GM21576 (cell line): ENCODE measurements around the gene CASTOR1.
A peak's percentile ranks its signal among the peaks of the same experiment; 100 is the strongest.

Experiments
- ATAC-seq: cut with Tn5 transposase; IDR thresholded peaks from one replicate; pipeline ENCODE4 v1.9.1; 2021; ENCODE audit warnings: mild to moderate bottlenecking, moderate library complexity; ENCODE audit not compliant: unreplicated experiment

The CASTOR1 gene

DNA sequence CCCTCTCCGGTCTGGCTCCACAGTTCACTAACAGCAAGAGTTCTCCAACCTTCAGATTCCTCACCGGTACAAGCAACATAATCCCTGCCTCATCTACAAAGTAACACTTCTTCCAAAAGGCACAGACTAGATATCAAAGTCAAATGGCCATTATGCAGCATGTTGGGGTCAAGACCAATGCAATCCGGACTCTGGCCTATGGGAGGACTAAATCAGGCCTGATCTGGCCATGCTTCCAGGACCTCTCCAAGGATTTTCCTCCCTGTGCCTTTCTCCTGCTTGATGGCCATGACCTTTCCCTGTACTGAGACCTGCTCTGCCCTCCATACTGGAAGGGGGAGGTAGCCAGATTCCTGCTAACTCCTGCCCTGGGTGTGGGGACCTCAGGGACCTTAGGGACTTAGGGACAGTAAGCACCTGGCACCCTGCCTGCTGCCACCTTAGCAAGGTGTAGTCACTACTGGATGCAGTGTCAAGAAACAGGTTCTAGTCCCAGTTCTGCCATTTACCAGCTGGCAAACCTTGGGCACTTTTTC lies 30.8 kb upstream of the CASTOR1 start:
- ATAC-seq = no peak

DNA sequence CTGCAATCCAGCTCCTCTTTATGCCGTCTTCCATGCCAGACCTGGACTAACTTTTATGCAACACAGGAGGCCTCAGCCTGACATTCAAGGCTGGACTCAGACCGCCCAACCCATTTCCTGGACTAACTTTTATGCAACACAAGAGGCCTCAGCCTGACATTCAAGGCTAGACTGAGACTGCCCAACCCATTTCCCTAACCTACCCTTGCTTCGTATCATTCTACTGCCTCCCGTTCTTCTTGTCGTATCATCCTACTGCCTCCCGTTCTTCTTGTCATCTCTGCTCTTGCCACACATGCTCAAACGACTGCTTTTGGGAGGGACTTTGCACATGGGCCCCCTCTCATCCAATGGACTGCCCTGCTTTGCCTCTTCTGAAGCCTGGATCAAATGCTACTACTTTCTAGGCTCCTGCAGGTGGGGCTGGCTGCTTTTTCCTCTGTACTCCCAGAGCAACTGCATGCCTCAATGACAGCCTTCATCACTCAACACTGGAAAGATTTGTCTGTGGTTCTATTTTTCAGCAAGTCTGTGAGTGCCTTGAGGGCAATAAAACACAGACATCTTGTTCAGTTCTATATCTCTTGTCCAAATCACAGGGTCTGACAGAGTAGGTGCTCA lies 29.6 kb upstream of the CASTOR1 start:
- ATAC-seq = no peak

DNA sequence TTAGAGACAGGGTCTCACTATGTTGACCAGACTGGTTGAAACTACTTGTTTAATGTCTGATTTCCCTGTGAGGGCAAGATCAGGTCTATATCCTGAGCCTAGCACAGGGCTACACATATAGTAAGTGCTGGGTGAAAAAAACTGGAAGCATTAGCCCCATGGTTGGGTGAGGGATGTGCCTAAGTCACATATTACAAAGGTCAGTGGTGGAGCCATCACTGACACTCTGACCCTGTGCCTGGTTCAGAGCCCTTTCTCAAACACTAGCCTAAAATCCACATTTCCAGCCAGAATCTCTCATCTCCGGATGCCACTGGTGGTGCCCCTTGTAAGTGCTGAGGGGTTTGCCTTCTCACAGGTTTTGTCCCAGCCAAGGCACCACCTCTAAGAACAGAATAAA lies 28.5 kb upstream of the CASTOR1 start:
- ATAC-seq = no peak

- no peak for ATAC-seq
Observed at GRCh38 chr22:30315962-30316576, 26.8 kb upstream of the CASTOR1 start.

- ATAC-seq = peak; percentile 38
Observed at GRCh38 chr22:30314915-30315314, 25.6 kb upstream of the CASTOR1 start.

- ATAC-seq = no peak
Observed at GRCh38 chr22:30313527-30314363, 24.4 kb upstream of the CASTOR1 start.

- ATAC-seq = no peak
Observed at GRCh38 chr22:30312053-30312452, 22.7 kb upstream of the CASTOR1 start.

DNA sequence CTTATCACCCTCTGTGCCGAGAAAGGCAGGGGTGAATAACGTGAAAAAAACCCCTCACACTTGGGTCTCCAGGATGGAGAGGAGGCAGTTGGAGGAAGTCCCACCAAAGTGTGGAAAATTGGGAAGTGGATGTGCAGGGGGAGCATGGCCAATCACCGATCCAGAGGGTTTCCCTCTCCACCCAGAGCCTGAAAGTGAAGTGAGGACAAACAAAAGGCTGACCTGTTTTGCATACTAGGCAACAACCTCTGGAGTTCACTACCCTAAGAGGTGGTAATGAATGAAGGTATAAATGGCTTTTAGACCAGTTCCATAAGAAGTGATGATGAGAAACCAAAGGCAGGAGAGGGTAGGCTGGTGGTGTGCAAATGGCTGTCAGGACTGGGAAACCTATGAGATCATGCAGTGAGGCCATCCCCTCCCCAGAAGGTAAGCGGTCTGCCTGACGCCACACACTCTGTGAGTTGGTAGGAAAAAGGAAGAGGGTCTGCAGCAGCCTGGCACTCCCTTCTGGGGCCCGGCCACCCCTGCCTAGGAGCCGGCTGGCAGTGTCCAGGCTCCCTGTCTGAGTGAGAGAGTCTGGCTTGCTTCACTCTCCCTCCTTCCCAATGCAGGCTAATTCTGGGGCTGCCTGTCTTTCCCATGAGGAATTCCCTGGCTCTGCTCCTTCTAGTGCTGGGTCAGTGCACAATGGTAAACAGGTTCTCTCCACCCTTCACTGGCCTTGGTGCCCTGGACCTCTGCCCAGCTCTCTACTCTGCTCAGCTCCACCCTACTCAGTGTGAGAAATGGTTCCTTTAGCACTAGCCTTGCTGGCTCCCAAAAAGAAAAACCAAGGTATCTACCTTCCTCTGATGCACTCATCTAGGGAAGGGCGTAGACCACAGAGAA lies 21.8 kb upstream of the CASTOR1 start:
- no peak for ATAC-seq

DNA sequence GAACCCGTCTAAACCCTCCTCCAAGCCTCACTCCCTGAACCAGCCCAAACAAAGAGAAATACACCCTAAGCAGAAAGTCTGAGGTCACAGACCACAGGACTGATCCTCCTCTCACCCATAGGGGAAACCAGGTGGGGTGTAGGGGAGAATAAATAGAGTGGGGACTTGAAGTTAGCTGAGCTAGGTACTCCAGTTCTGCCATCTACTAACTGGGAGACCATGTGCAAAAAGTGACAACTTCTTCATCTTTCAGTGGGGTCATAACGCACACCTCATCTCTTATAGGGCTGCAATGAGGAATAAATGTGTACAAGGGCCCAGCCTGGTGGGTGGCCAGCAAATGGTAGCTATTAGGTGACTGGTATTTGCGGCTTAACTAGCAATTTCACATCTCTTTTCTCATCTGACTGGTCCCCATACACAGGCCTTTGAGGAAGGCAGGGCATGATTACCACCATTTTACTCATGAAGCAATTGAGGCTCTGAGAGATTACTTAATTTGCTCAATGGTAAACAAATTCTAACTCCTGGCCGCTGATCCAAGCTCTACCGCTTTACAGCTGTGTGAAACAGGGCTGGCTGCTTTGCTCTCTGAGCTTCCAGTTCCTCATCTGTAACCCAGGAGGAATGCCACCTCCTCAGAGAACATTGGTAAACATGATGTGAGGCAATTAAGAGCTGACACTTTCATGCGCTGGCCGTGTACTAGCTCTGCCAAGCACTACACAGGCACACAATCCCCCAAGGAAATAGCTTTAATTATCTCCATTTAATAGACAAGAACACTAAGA lies 20.8 kb upstream of the CASTOR1 start:
- ATAC-seq = no peak

GRCh38 chr22:30308518-30309230 lies 19.4 kb upstream of the CASTOR1 start:
- ATAC-seq = peak; percentile 33

- ATAC-seq = no peak
Observed at GRCh38 chr22:30308093-30308492, 18.8 kb upstream of the CASTOR1 start.

DNA sequence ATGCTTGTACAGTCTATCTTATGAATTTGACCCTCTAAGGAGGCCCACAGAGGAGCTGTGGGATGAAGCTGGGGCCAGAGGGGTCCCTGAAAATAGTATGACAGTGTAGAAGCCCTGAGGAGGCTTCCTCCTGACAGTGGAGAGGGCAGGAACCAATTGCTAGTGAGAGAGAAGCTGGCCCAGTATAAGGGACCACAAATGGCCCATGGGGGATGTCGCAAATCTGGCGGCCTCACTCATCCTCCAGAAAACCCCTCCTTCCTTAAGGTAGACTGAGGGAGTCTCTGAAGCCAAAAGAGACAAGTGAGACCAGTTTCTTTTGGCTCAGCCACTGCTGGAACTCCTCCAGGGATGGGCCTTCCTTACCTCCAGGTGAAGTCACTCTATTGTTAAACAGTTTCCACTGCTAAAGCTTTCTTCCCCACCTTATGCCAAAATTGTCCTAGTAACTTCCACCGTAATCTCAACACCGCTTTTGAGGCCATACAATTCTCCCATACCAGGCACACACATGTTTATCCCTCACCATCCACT lies 17.8 kb upstream of the CASTOR1 start:
- ATAC-seq = no peak

- no peak for ATAC-seq
Observed at GRCh38 chr22:30306627-30307011, 17.3 kb upstream of the CASTOR1 start.

GRCh38 chr22:30305906-30306626 lies 16.8 kb upstream of the CASTOR1 start:
- no peak for ATAC-seq

- ATAC-seq = peak; percentile 41
Observed at GRCh38 chr22:30305519-30305905, 16.2 kb upstream of the CASTOR1 start.

DNA sequence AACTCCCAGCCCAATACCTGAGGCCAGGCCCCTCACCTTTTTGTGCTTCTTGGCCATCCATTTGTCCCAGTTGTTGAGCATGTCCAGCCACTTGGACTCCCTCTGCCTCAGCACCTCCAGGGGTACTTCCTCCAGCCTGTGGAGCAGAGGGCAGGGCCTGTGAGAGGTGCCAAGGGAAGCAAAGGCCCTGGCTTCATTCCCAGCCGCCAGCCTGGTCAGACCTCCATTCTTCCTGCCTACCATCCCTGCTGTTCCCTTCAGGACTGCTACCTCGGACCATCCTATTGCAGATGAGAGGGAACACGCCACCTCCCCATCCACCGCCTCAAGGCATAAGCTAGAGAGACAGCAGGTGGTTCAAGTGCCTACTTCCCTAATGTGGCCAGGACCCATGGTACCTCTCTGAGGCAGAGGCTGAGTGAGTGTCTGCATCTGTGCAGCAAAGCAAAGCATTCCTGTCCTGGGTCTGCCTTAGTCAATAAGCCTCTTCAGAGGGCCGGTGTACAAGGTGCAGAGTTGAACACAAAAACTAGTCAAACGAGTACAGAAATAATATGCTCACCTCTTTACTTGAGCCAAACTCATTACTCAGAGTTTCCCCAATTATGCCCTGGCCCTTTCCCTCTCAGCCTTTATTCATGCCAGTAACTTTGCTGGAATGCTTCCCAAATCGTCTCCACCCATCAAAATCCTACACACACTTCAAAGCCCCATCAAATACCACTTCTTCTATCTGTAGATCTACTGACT lies 15.4 kb upstream of the CASTOR1 start:
- ATAC-seq = no peak

GRCh38 chr22:30302810-30303138 lies 13.5 kb upstream of the CASTOR1 start:
- no peak for ATAC-seq
